ENCODE data around the gene C9orf78.

GRCh38 chr9:129777769-129778130 lies 57.3 kb downstream of the C9orf78 start:
- TF ChIP-seq POLR2AphosphoS5 (IDR thresholded peaks at IDR 0.05; ENCODE audit: low read depth) (no peak), JUNB (IDR thresholded peaks at IDR 0.05; ENCODE audit: unreplicated experiment) (no peak), CTCF (conservative IDR thresholded peaks at IDR 0.05; ENCODE audit: low read depth in 2 of 2) (no peak), EZH2 (IDR thresholded peaks at IDR 0.05; ENCODE audit: low read depth, unreplicated experiment) (no peak), EZH2phosphoT487 (IDR thresholded peaks at IDR 0.05; ENCODE audit: unreplicated experiment) (no peak), STAT1 (IDR thresholded peaks at IDR 0.05; ENCODE audit: unreplicated experiment) (no peak), CREB1 (CRISPR knock-in tag; IDR thresholded peaks at IDR 0.05; ENCODE audit: low read depth) (no peak), REST (IDR thresholded peaks at IDR 0.05; ENCODE audit: unreplicated experiment) (no peak)
